Ovary (tissue), 9 donors: ENCODE results near the gene AFF3. TPM values are rescaled to one million over a fixed set of nuclear protein-coding genes. Genes with fewer than 3 reads are reported as not detected.

ENCODE experiments used
- DNase-seq, 5 donors: peaks; one replicate each; pipeline ENCODE4 v3.0.0-alpha.2; 2019 to 2020
- H3K27ac ChIP-seq, 2 donors: fragments of 200-600 bp; one replicate each; pipeline versions ENCODE4 v1.5.1 to v1.8.0; 2019 to 2022
- H3K27me3 ChIP-seq: fragments of 200-600 bp; one replicate; pipeline ENCODE4 v1.8.0; 2022
- H3K36me3 ChIP-seq: fragments of 200-600 bp; sonication (generic); one replicate; pipeline ENCODE4 v1.5.1; 2019
- H3K4me1 ChIP-seq: one replicate; pipeline ENCODE4 v1.8.1; 2013; ENCODE audit warnings: mild to moderate bottlenecking, moderate library complexity; ENCODE audit not compliant: insufficient read depth
- H3K4me3 ChIP-seq: fragments of 200-600 bp; sonication (generic); one replicate; pipeline ENCODE4 v1.5.1; 2017
- H3K9me3 ChIP-seq, 2 donors: fragments of 200-600 bp in 1 of 2; sonication (generic) in 1 of 2; one replicate each; pipeline versions ENCODE4 v1.5.1 to v1.8.1; 2013 to 2019; ENCODE audit warnings: mild to moderate bottlenecking in 1 of 2, moderate library complexity in 1 of 2
- CTCF ChIP-seq, 3 donors: fragments of 450-650 bp in 2 of 3; fragments of 200-600 bp in 1 of 3; IDR thresholded peaks; one replicate each; pipeline versions ENCODE4 v1.5.1 to v1.8.0; 2016 to 2022; ENCODE audit warnings: antibody characterized with exemption in 3 of 3, mild to moderate bottlenecking in 1 of 3
- EP300 ChIP-seq: sonication (generic); formaldehyde crosslinking; IDR thresholded peaks from one replicate; pipeline ENCODE4 v1.6.1; 2017; ENCODE audit warnings: antibody characterized with exemption
- POLR2A ChIP-seq: fragments of 450-650 bp; IDR thresholded peaks from one replicate; pipeline ENCODE4 v1.6.1; 2017; ENCODE audit warnings: antibody characterized with exemption, mild to moderate bottlenecking, moderate library complexity
- WGBS, 3 donors: extraction: QIAGEN DNeasy Blood & Tissue Kit in 1 of 3; methylation state at CpG; one replicate each; pipeline versions ENCODE4 v1.1.5 to v1.1.7; 2013 to 2017; 5-methylcytosine and 5-hydroxymethylcytosine counted together
- intact Hi-C, 4 donors: fragments of 100-400 bp; cut with DNase I; formaldehyde crosslinking; loops; one replicate each; pipeline versions ENCODE4 v1.11.0 to v1.15.1; 2022 to 2023
- polyA plus RNA-seq, 2 donors: library from polyadenylated mRNA; stranded (reverse); fragments of 200-250 nt in 1 of 2; fragments of 350-450 nt in 1 of 2; fragmentation: Illumina TruSeq in 1 of 2; extraction: RNeasy Lipid Tissue Mini Kit (QIAGEN cat#74804) in 1 of 2; gene quantifications; one replicate each; pipeline ENCODE4 v1.2.3, GENCODE V29; 2013 to 2014
- total RNA-seq, 7 donors: library from RNA; depleted of rRNA in 2 of 7; stranded (reverse); fragments of >200 nt in 2 of 7; fragmentation: NEBNext Ultra II Directional in 3 of 7; extraction: Animal tissue kit (Norgen Biotek cat#: 25700) in 3 of 7; gene quantifications; one replicate each; pipeline versions ENCODE4 v1.1.0 to v1.2.4, GENCODE V29; 2016 to 2023
- donor health status: DM: no; HTN: no; CAD: no; lungs with moderate emphysema.
- donor health status: DM: no; HTN: no; CAD: no.
- donor health status: Bipolar disorder and iron deficiency.
- donor health status: DM: yes; HTN: yes; CAD: no.
- donor health status: DM: no; HTN: no; CAD: no.
- donor health status: DM: yes; HTN: yes; CAD: no.

Gene AFF3
- total and polyA plus RNA-seq, 9 donors, result 5.9 to 40.8 (median 25.7) TPM

- Histone ChIP-seq H3K4me3 (no peak overlapping the region), H3K36me3 (no peaks in the 10 kb centered on the region), H3K27ac (no peak overlapping the region), H3K27me3 (no peaks in the 10 kb centered on the region), H3K9me3 (no peaks in the 10 kb centered on the region), H3K4me1 (peaks cover 8% of the 10 kb centered on the region)
- TF ChIP-seq CTCF (IDR thresholded peaks at IDR 0.05), result no peak
- intact Hi-C loops, result no loop called here
- no peak for DNase-seq
- WGBS, 3 donors, result 24 to 31% (median 27%) methylated on average over 4 of the region's 4 CpGs
Measured at GRCh38 chr2:99984799-99985515, 157.4 kb downstream of the AFF3 start.

GRCh38 chr2:99982744-99983143 is 159.6 kb downstream of the AFF3 start:
- Histone ChIP-seq H3K4me1 (peaks cover 3% of the 10 kb centered on the region), H3K4me3 (no peak overlapping the region), H3K27ac (no peak overlapping the region), H3K36me3 (no peaks in the 10 kb centered on the region), H3K9me3 (no peaks in the 10 kb centered on the region), H3K27me3 (no peaks in the 10 kb centered on the region)
- intact Hi-C loops, result no loop called here
- WGBS, 3 donors, result 93 to 98% (median 98%) methylated on average over 2 of the region's 2 CpGs
- no peak for DNase-seq
- TF ChIP-seq EP300 (no peak), POLR2A (no peak), CTCF (IDR thresholded peaks at IDR 0.05) (no peak)

DNA sequence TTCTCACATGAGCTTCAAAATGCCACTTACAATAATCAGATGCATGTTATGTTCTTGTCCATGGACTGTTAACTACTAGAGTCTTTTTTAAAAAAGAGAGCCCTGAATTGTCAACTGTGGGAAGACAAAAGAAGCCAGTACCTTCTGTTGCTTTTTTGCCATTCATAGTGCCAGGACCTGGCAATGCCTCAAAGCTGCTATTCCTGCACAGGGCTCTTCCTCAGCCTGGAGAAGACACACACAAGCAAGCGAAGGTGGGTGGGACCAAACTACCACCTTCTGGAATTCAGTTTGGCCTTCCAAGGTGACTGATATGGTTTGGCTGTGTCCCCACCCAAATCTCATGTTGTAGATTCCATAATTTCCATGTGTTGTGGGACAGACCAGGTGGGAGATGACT is 160.6 kb downstream of the AFF3 start:
- Histone ChIP-seq H3K27ac (no peak overlapping the region), H3K4me3 (no peak overlapping the region), H3K27me3 (no peaks in the 10 kb centered on the region), H3K36me3 (no peaks in the 10 kb centered on the region), H3K9me3 (no peaks in the 10 kb centered on the region), H3K4me1 (peaks cover 3% of the 10 kb centered on the region)
- 95 to 100% (median 100%) methylated on average over 1 of the region's 1 CpG for WGBS, 3 donors
- DNase-seq, result no peak
- TF ChIP-seq POLR2A, result no peak
- TF ChIP-seq CTCF (IDR thresholded peaks at IDR 0.05), result no peak
- TF ChIP-seq EP300, result no peak
- intact Hi-C loops, result no loop called here

- Histone ChIP-seq H3K27me3 (no peaks in the 10 kb centered on the region), H3K36me3 (no peaks in the 10 kb centered on the region), H3K4me1 (peaks cover 3% of the 10 kb centered on the region), H3K9me3 (no peaks in the 10 kb centered on the region), H3K27ac (no peak overlapping the region), H3K4me3 (no peak overlapping the region)
- no peak for DNase-seq
- TF ChIP-seq CTCF (IDR thresholded peaks at IDR 0.05) (no peak), POLR2A (no peak), EP300 (no peak)
- WGBS, 3 donors, result 84 to 91% (median 91%) methylated on average over 2 of the region's 2 CpGs
- intact Hi-C loops, result no loop called here
Measured at GRCh38 chr2:99980176-99980575, 162.2 kb downstream of the AFF3 start.
